ENCODE results near the gene FAM171A1.
"Not testable (repeated sequence)": the region's sequence is repeated elsewhere in the genome, so short reads cannot be mapped to it uniquely, and the experiment has no call there.

GRCh38 chr10:15409350-15409749 lies 38.3 kb upstream of the FAM171A1 start:
- not testable (repeated sequence) for TF ChIP-seq POLR2A (IDR thresholded peaks at IDR 0.05; ENCODE audit: low read length); GATA1 (IDR thresholded peaks at IDR 0.05; ENCODE audit: low read depth, low read length)

All from erythroblast (primary cell).